SK-N-SH (cell line): ENCODE measurements around the gene GNAI3. TPM values are rescaled to one million over a fixed set of nuclear protein-coding genes. Genes with fewer than 3 reads are reported as not detected.

Experiments used
- CTCF ChIA-PET: fragments of 300-600, 350-600 bp; formaldehyde crosslinking; extraction: SDS; loops from one replicate; lab custom pipeline; 2021; lab: Yijun Ruan, JAX
- POLR2A ChIA-PET: fragments of 350-600 bp; sonication (Branson Sonifier 250); formaldehyde crosslinking; extraction: SDS; loops from one replicate; lab custom pipeline; 2020; ENCODE audit warnings: antibody characterized with exemption, inconsistent platforms; lab: Yijun Ruan, JAX
- DNase-seq: peaks from one replicate; pipeline ENCODE4 v3.0.0; 2012
- H2AFZ ChIP-seq: fragments of 200-600 bp; sonication (generic); 2 replicates; pipeline ENCODE4 v1.8.1; 2016; ENCODE audit warnings: antibody characterized with exemption, mild to moderate bottlenecking, low read depth
- H3F3A ChIP-seq: fragments of 200-600 bp; sonication (generic); replicated peaks from 2 replicates; pipeline ENCODE3; 2016; ENCODE audit warnings: antibody characterized with exemption, mild to moderate bottlenecking; ENCODE audit not compliant: insufficient read depth
- H3K27ac ChIP-seq, 2 experiments: fragments of 200-500 bp in 1 of 2; fragments of 200-600 bp in 1 of 2; sonication (Bioruptor generic) in 1 of 2; sonication (generic), shearing (Covaris generic) in 1 of 2; 2 replicates each; pipeline versions ENCODE4 v1.5.1 to v1.6.1; 2014 to 2016; ENCODE audit warnings: low read depth in 2 of 2, inconsistent platforms in 1 of 2, low read length in 1 of 2, mild to moderate bottlenecking in 1 of 2, mixed read lengths in 1 of 2
- H3K27me3 ChIP-seq: fragments of 200-600 bp; sonication (generic), shearing (Covaris generic); 2 replicates; pipeline ENCODE4 v1.6.1; 2016; ENCODE audit warnings: mixed run types; ENCODE audit not compliant: insufficient read depth
- H3K36me3 ChIP-seq, 2 experiments: fragments of 200-500 bp in 1 of 2; fragments of 200-600 bp in 1 of 2; sonication (Bioruptor generic) in 1 of 2; sonication (generic) in 1 of 2; replicated peaks in 1 of 2; 2 replicates each; pipeline versions ENCODE3 to v1.5.1; 2014 to 2016; ENCODE audit warnings: low read length in 1 of 2, mild to moderate bottlenecking in 1 of 2; ENCODE audit not compliant: insufficient read depth in 2 of 2, control insufficient read depth in 1 of 2
- H3K4me1 ChIP-seq, 2 experiments: fragments of 200-500 bp in 1 of 2; fragments of 200-600 bp in 1 of 2; sonication (Bioruptor generic) in 1 of 2; sonication (generic), shearing (Covaris generic) in 1 of 2; 2 replicates each; pipeline versions ENCODE4 v1.5.1 to v1.6.1; 2014 to 2016; ENCODE audit warnings: low read depth in 1 of 2, low read length in 1 of 2, mixed run types in 1 of 2; ENCODE audit not compliant: insufficient read depth in 2 of 2, control insufficient read depth in 1 of 2
- H3K4me2 ChIP-seq: fragments of 200-600 bp; sonication (generic), shearing (Covaris generic); 2 replicates; pipeline ENCODE4 v1.6.1; 2017; ENCODE audit warnings: mixed run types
- H3K4me3 ChIP-seq, 2 experiments: fragments of 200-500 bp in 1 of 2; fragments of 200-600 bp in 1 of 2; sonication (Bioruptor generic) in 1 of 2; sonication (generic), shearing (Covaris generic) in 1 of 2; 2 replicates each; pipeline versions ENCODE4 v1.5.1 to v1.8.1; 2014 to 2016; ENCODE audit warnings: low read depth in 2 of 2, inconsistent platforms in 1 of 2, low read length in 1 of 2, mild to moderate bottlenecking in 1 of 2, mixed read lengths in 1 of 2, moderate library complexity in 1 of 2
- H3K79me2 ChIP-seq: fragments of 200-600 bp; sonication (generic); 2 replicates; pipeline ENCODE4 v1.8.1; 2017; ENCODE audit warnings: mild to moderate bottlenecking; ENCODE audit not compliant: insufficient read depth
- H3K9ac ChIP-seq: fragments of 200-600 bp; sonication (generic); 2 replicates; pipeline ENCODE4 v1.6.1; 2017; ENCODE audit warnings: mixed run types
- H3K9me2 ChIP-seq: fragments of 200-600 bp; sonication (generic); 2 replicates; pipeline ENCODE4 v1.6.1; 2017; ENCODE audit warnings: mixed run types
- H3K9me3 ChIP-seq: fragments of 200-600 bp; sonication (generic); 2 replicates; pipeline ENCODE4 v1.6.1; 2017; ENCODE audit warnings: mixed run types, mild to moderate bottlenecking, moderate library complexity
- H4K20me1 ChIP-seq: fragments of 200-600 bp; sonication (generic); 2 replicates; pipeline ENCODE4 v1.6.1; 2017; ENCODE audit warnings: mild to moderate bottlenecking, mixed run types; ENCODE audit not compliant: insufficient read depth
- CHD2 ChIP-seq: fragments of 150-350 bp; IDR thresholded peaks from 2 replicates; pipeline ENCODE4 v1.6.1; 2018; ENCODE audit warnings: low read length; ENCODE audit not compliant: partially characterized antibody
- CTCF ChIP-seq: fragments of 200-600 bp; sonication (generic); IDR thresholded peaks from 2 replicates; pipeline ENCODE4 v1.6.1; 2017; ENCODE audit warnings: antibody characterized with exemption, mild to moderate bottlenecking, moderate library complexity
- ELF1 ChIP-seq: IDR thresholded peaks from 2 replicates; pipeline ENCODE4 v1.4.0; 2012
- EP300 ChIP-seq, 2 experiments: IDR thresholded peaks; 2 replicates each; pipeline versions ENCODE4 v1.4.0 to v1.6.1; 2012; ENCODE audit warnings: borderline replicate concordance in 1 of 2, low read depth in 1 of 2, low read length in 1 of 2
- EZH2phosphoT487 ChIP-seq: fragments of 200-600 bp; sonication (generic); IDR thresholded peaks from 2 replicates; pipeline ENCODE4 v1.6.1; 2017; ENCODE audit warnings: low read depth, mixed run types, mild to moderate bottlenecking, antibody characterized with exemption, moderate library complexity, borderline replicate concordance
- FOSL2 ChIP-seq: IDR thresholded peaks from 2 replicates; pipeline ENCODE4 v1.4.0; 2012; ENCODE audit warnings: low read depth, mild to moderate bottlenecking, moderate library complexity, borderline replicate concordance
- FOXM1 ChIP-seq: IDR thresholded peaks from 2 replicates; pipeline ENCODE4 v1.4.0; 2012; ENCODE audit warnings: low read depth, mild to moderate bottlenecking
- GATA2 ChIP-seq: sonication (generic); formaldehyde crosslinking; IDR thresholded peaks from 2 replicates; pipeline ENCODE4 v1.5.0; 2020; ENCODE audit warnings: mild to moderate bottlenecking, missing genetic modification reagents
- JUND ChIP-seq: IDR thresholded peaks from 2 replicates; pipeline ENCODE4 v1.4.0; 2012
- NFIC ChIP-seq: IDR thresholded peaks from 2 replicates; pipeline ENCODE4 v1.4.0; 2012; ENCODE audit warnings: borderline replicate concordance
- NRF1 ChIP-seq: IDR thresholded peaks from 2 replicates; pipeline ENCODE4 v1.6.1; 2012; ENCODE audit warnings: low read depth, mild to moderate bottlenecking, low read length
- POLR2AphosphoS5 ChIP-seq: IDR thresholded peaks from 2 replicates; pipeline ENCODE4 v1.6.1; 2012; ENCODE audit warnings: low read depth, low read length
- RAD21 ChIP-seq: IDR thresholded peaks from 2 replicates; pipeline ENCODE4 v1.6.1; 2012; ENCODE audit warnings: mild to moderate bottlenecking, low read length
- RFX5 ChIP-seq: IDR thresholded peaks from 2 replicates; pipeline ENCODE4 v1.6.1; 2012; ENCODE audit warnings: mild to moderate bottlenecking, improper control_type of control experiment, low read length
- RXRA ChIP-seq: IDR thresholded peaks from 2 replicates; pipeline ENCODE4 v1.4.0; 2012; ENCODE audit warnings: low read depth, mild to moderate bottlenecking, borderline replicate concordance
- SIN3A ChIP-seq: IDR thresholded peaks from 2 replicates; pipeline ENCODE4 v1.6.1; 2012; ENCODE audit warnings: low read depth, mild to moderate bottlenecking, low read length, moderate library complexity, borderline replicate concordance
- SMC3 ChIP-seq: IDR thresholded peaks from 2 replicates; pipeline ENCODE4 v1.6.1; 2012; ENCODE audit warnings: low read depth, low read length, improper control_type of control experiment
- YY1 ChIP-seq: IDR thresholded peaks from 2 replicates; pipeline ENCODE4 v1.4.0; 2012; ENCODE audit warnings: low read depth, mild to moderate bottlenecking
- WGBS: methylation state at CpG from one replicate; pipeline ENCODE4 v1.1.6; 2017; ENCODE audit warnings: low lambda C conversion rate; 5-methylcytosine and 5-hydroxymethylcytosine counted together
- polyA plus RNA-seq, 3 experiments: library from polyadenylated mRNA; depleted of rRNA; stranded (reverse); fragments of >200 nt; gene quantifications; 2 replicates each; pipeline ENCODE4 v1.2.3, GENCODE V29; 2012
- TF ChIP-seq, protein P1 (sequence below): IDR thresholded peaks from 2 replicates; pipeline ENCODE4 v1.6.1; 2012; ENCODE audit warnings: mild to moderate bottlenecking, low read depth, low read length, moderate library complexity
- TF ChIP-seq, protein P2 (sequence below): IDR thresholded peaks from 2 replicates; pipeline ENCODE4 v1.4.0; 2012; ENCODE audit warnings: low read depth, borderline replicate concordance

Gene GNAI3
- polyA plus RNA-seq, 1 of the 3 experiments (the other 2 are of a cell fraction), result 4.0 TPM

- Histone ChIP-seq H3K4me1 (peaks cover 0 to 11% of the 10 kb centered on the region in 2 experiments; a peak in 1 of 4 replicates), H3K9me3 (no peaks in the 10 kb centered on the region), H4K20me1 (no peaks in the 10 kb centered on the region), H3K4me3 (no peak overlapping the region), H3F3A (no peaks in the 10 kb centered on the region), H3K4me2 (no peak overlapping the region), H3K9ac (no peak overlapping the region), H3K36me3 (peaks cover 48 to 58% of the 10 kb centered on the region in 2 experiments), H2AFZ (no peak overlapping the region), H3K9me2 (no peaks in the 10 kb centered on the region), H3K27ac (no peak overlapping the region), H3K79me2 (peaks cover 20% of the 10 kb centered on the region; the same call in 1 of the 2 replicates), H3K27me3 (no peaks in the 10 kb centered on the region)
- TF ChIP-seq EP300 (IDR thresholded peaks at IDR 0.05; ENCODE audit: borderline replicate concordance in 1 of 2, low read depth in 1 of 2, low read length in 1 of 2) (no peak), NRF1 (no peak), RXRA (no peak), ELF1 (no peak), GATA2 (CRISPR knock-in tag) (no peak), RAD21 (no peak), CTCF (no peak), EZH2phosphoT487 (no peak), RFX5 (no peak), NFIC (no peak), FOSL2 (no peak), POLR2AphosphoS5 (no peak), CHD2 (no peak), SMC3 (no peak), FOXM1 (no peak), SIN3A (no peak), YY1 (no peak), JUND (no peak)
- TF ChIP-seq, protein P1, sequence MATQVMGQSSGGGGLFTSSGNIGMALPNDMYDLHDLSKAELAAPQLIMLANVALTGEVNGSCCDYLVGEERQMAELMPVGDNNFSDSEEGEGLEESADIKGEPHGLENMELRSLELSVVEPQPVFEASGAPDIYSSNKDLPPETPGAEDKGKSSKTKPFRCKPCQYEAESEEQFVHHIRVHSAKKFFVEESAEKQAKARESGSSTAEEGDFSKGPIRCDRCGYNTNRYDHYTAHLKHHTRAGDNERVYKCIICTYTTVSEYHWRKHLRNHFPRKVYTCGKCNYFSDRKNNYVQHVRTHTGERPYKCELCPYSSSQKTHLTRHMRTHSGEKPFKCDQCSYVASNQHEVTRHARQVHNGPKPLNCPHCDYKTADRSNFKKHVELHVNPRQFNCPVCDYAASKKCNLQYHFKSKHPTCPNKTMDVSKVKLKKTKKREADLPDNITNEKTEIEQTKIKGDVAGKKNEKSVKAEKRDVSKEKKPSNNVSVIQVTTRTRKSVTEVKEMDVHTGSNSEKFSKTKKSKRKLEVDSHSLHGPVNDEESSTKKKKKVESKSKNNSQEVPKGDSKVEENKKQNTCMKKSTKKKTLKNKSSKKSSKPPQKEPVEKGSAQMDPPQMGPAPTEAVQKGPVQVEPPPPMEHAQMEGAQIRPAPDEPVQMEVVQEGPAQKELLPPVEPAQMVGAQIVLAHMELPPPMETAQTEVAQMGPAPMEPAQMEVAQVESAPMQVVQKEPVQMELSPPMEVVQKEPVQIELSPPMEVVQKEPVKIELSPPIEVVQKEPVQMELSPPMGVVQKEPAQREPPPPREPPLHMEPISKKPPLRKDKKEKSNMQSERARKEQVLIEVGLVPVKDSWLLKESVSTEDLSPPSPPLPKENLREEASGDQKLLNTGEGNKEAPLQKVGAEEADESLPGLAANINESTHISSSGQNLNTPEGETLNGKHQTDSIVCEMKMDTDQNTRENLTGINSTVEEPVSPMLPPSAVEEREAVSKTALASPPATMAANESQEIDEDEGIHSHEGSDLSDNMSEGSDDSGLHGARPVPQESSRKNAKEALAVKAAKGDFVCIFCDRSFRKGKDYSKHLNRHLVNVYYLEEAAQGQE, result no peak
- TF ChIP-seq, protein P2, sequence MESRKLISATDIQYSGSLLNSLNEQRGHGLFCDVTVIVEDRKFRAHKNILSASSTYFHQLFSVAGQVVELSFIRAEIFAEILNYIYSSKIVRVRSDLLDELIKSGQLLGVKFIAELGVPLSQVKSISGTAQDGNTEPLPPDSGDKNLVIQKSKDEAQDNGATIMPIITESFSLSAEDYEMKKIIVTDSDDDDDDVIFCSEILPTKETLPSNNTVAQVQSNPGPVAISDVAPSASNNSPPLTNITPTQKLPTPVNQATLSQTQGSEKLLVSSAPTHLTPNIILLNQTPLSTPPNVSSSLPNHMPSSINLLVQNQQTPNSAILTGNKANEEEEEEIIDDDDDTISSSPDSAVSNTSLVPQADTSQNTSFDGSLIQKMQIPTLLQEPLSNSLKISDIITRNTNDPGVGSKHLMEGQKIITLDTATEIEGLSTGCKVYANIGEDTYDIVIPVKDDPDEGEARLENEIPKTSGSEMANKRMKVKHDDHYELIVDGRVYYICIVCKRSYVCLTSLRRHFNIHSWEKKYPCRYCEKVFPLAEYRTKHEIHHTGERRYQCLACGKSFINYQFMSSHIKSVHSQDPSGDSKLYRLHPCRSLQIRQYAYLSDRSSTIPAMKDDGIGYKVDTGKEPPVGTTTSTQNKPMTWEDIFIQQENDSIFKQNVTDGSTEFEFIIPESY, result no peak
- DNase-seq, result no peak
- 91% methylated on average over 1 of the region's 1 CpG for whole genome bisulfite sequencing
- ChIA-PET CTCF (interaction anchor here (0.7 to 1.7 kb wide), 9 partner anchors 14 to 65 kb away, joined by 3 to 6 read pairs (median 3); no protein-coding TSS in a partner anchor), POLR2A (interaction anchor here (0.9 kb wide), 1 partner anchor 18 kb away, joined by 3 read pairs; no protein-coding TSS in a partner anchor)
Measured at GRCh38 chr1:109598156-109598555, 49.7 kb downstream of the GNAI3 start.
